DLD1 (cell line): ENCODE results near the gene TMEM87A.
"Not testable (repeated sequence)": the region's sequence is repeated elsewhere in the genome, so short reads cannot be mapped to it uniquely, and the experiment has no call there.

Experiments used
- in situ Hi-C: cut with HindIII; loops from 2 replicates; pipeline ENCODE4 v1.10.0; 2017; ENCODE audit warnings: low sequenced_read_pairs

TMEM87A gene

GRCh38 chr15:42273900-42274701, 868 bp upstream of the TMEM87A start:
- in situ Hi-C loops: no loop called here

GRCh38 chr15:42270996-42271395, 2.2 kb downstream of the TMEM87A start:
- in situ Hi-C loops: no loop called here

GRCh38 chr15:42270551-42270950, 2.7 kb downstream of the TMEM87A start:
- in situ Hi-C loops: no loop called here

GRCh38 chr15:42267286-42267685, 5.9 kb downstream of the TMEM87A start:
- in situ Hi-C loops: no loop called here

- in situ Hi-C loops: no loop called here
Observed at GRCh38 chr15:42264795-42265194, 8.4 kb downstream of the TMEM87A start.

GRCh38 chr15:42253300-42253699, 19.9 kb downstream of the TMEM87A start:
- in situ Hi-C loops: no loop called here

GRCh38 chr15:42240823-42241222, 32.4 kb downstream of the TMEM87A start:
- in situ Hi-C loops: no loop called here

GRCh38 chr15:42239528-42240182, 33.6 kb downstream of the TMEM87A start:
- in situ Hi-C loops: no loop called here

GRCh38 chr15:42233107-42233506, 40.1 kb downstream of the TMEM87A start:
- in situ Hi-C loops: no loop called here

GRCh38 chr15:42232606-42233005, 40.6 kb downstream of the TMEM87A start:
- in situ Hi-C loops: no loop called here

- in situ Hi-C loops: no loop called here
Observed at GRCh38 chr15:42231088-42231487, 42.1 kb downstream of the TMEM87A start.

- in situ Hi-C loops: not testable (repeated sequence)
Observed at GRCh38 chr15:42228981-42229380, 44.3 kb downstream of the TMEM87A start.

GRCh38 chr15:42228036-42228435, 45.2 kb downstream of the TMEM87A start:
- in situ Hi-C loops: no loop called here

- in situ Hi-C loops: no loop called here
Observed at GRCh38 chr15:42226648-42227047, 46.6 kb downstream of the TMEM87A start.

GRCh38 chr15:42220216-42220615, 53.0 kb downstream of the TMEM87A start:
- in situ Hi-C loops: no loop called here

GRCh38 chr15:42218953-42219592, 54.2 kb downstream of the TMEM87A start:
- in situ Hi-C loops: no loop called here

- in situ Hi-C loops: no loop called here
Observed at GRCh38 chr15:42217568-42217967, 55.7 kb downstream of the TMEM87A start.

GRCh38 chr15:42215913-42216829, 57.1 kb downstream of the TMEM87A start:
- in situ Hi-C loops: no loop called here

GRCh38 chr15:42214600-42214999, 58.6 kb downstream of the TMEM87A start:
- in situ Hi-C loops: no loop called here

- in situ Hi-C loops: no loop called here
Observed at GRCh38 chr15:42213511-42213910, 59.7 kb downstream of the TMEM87A start.

GRCh38 chr15:42210696-42211095, 62.5 kb downstream of the TMEM87A start:
- in situ Hi-C loops: no loop called here
